A673 (cell line): ENCODE data around the gene ENGASE.

Source experiments
- EZH2 ChIP-seq: fragments of 200-600 bp; sonication (generic); IDR thresholded peaks from 2 replicates; pipeline ENCODE4 v1.6.1; 2017; ENCODE audit warnings: borderline replicate concordance, low read depth, mild to moderate bottlenecking, mixed read lengths, antibody characterized with exemption, low read length; ENCODE audit not compliant: poor library complexity, severe bottlenecking
- TF ChIP-seq, protein P1 (sequence below): fragments of 300-800, 200-600 bp; sonication (generic); conservative IDR thresholded peaks from 2 replicates; pipeline ENCODE4 v1.5.1; 2017; ENCODE audit warnings: low read depth, mild to moderate bottlenecking, antibody characterized with exemption, low read length, moderate library complexity, mixed read lengths

DNA sequence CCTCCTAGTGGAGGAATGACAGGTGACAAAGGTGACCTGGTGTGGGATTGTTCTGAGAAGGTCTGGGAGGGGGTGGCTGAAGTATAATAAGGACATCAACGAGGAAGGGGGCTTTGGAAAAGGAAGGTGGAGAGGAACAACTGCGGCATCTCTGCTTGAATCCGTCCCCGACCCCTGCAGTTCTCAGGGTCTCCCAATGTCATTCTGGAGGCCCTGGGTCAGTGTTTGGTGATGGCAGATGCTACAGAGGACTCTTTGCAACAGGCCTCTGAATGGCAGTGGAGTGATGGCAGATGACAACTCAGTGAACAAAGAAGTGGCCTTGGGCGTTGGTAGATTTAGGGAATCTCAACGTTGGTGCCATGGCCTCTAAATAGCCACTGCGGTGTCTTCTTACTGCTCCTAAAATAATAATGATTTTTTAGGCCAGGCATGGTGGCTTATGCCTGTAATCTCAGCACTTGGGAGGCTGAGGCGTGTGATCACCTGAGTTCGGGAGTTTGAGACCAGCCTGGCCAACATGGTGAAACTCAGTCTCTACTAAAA is 1.3 kb downstream of the ENGASE start:
- TF ChIP-seq, protein P1, sequence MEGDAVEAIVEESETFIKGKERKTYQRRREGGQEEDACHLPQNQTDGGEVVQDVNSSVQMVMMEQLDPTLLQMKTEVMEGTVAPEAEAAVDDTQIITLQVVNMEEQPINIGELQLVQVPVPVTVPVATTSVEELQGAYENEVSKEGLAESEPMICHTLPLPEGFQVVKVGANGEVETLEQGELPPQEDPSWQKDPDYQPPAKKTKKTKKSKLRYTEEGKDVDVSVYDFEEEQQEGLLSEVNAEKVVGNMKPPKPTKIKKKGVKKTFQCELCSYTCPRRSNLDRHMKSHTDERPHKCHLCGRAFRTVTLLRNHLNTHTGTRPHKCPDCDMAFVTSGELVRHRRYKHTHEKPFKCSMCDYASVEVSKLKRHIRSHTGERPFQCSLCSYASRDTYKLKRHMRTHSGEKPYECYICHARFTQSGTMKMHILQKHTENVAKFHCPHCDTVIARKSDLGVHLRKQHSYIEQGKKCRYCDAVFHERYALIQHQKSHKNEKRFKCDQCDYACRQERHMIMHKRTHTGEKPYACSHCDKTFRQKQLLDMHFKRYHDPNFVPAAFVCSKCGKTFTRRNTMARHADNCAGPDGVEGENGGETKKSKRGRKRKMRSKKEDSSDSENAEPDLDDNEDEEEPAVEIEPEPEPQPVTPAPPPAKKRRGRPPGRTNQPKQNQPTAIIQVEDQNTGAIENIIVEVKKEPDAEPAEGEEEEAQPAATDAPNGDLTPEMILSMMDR: no peak
- no peak for TF ChIP-seq EZH2
